ENCODE results near the gene FLG.

DNA sequence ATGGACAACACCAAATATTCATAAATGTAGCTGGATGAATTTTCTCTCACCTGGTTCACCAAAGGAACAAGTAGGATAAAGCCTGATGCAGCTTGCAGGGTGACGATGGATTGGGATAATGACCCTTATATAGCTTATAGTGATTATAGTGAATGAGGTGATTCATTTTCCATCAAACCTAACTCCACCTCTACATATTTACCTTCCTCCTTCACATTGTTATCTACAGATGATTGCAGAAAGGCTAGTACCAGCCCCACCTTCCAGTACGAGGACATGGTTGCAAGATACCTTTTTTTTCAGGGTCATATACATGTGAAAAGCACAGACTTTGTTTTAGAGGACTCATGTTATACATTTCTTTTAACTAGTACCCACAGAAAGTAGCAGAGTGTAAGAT lies 34.9 kb upstream of the FLG start, which contains the start of gene FLG2:
- no peak for TF ChIP-seq POLR2A (IDR thresholded peaks at IDR 0.05)
- TF ChIP-seq, protein P1, sequence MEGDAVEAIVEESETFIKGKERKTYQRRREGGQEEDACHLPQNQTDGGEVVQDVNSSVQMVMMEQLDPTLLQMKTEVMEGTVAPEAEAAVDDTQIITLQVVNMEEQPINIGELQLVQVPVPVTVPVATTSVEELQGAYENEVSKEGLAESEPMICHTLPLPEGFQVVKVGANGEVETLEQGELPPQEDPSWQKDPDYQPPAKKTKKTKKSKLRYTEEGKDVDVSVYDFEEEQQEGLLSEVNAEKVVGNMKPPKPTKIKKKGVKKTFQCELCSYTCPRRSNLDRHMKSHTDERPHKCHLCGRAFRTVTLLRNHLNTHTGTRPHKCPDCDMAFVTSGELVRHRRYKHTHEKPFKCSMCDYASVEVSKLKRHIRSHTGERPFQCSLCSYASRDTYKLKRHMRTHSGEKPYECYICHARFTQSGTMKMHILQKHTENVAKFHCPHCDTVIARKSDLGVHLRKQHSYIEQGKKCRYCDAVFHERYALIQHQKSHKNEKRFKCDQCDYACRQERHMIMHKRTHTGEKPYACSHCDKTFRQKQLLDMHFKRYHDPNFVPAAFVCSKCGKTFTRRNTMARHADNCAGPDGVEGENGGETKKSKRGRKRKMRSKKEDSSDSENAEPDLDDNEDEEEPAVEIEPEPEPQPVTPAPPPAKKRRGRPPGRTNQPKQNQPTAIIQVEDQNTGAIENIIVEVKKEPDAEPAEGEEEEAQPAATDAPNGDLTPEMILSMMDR (IDR thresholded peaks at IDR 0.05): no peak

Measured in right lobe of liver (tissue), 4 donors.